Breast epithelium (tissue), 4 donors: ENCODE measurements around the gene ACOX3. TPM values are rescaled to one million over a fixed set of nuclear protein-coding genes. Genes with fewer than 3 reads are reported as not detected.

Experiments used
- DNase-seq, 2 donors: peaks; one replicate each; pipeline ENCODE4 v3.0.0-alpha.2; 2019; ENCODE audit warnings: low spot score in 2 of 2
- H3K27ac ChIP-seq, 2 donors: fragments of 200-600 bp; sonication (generic) in 1 of 2; one replicate each; pipeline ENCODE4 v1.5.1; 2016 to 2019; ENCODE audit warnings: mild to moderate bottlenecking in 1 of 2
- H3K27me3 ChIP-seq, 2 donors: fragments of 200-600 bp; sonication (generic) in 1 of 2; one replicate each; pipeline versions ENCODE4 v1.5.1 to v1.6.0; 2017 to 2019; ENCODE audit warnings: control low read depth in 1 of 2, mild to moderate bottlenecking in 1 of 2
- H3K36me3 ChIP-seq: fragments of 200-600 bp; one replicate; pipeline ENCODE4 v1.5.1; 2019
- H3K4me1 ChIP-seq, 2 donors: fragments of 200-600 bp; sonication (generic); one replicate each; pipeline ENCODE4 v1.5.1; 2016 to 2019; ENCODE audit warnings: control low read depth in 1 of 2
- H3K4me3 ChIP-seq, 3 donors: fragments of 200-600 bp; sonication (generic); 1 replicate in 2 of 3; 2 replicates in 1 of 3; pipeline ENCODE4 v1.5.1; 2016 to 2019; ENCODE audit warnings: mild to moderate bottlenecking in 3 of 3, moderate library complexity in 2 of 3
- H3K9me3 ChIP-seq, 2 donors: fragments of 200-600 bp; sonication (generic) in 1 of 2; one replicate each; pipeline ENCODE4 v1.5.1; 2016 to 2019; ENCODE audit warnings: control low read depth in 1 of 2
- CTCF ChIP-seq, 3 donors: fragments of 450-650 bp; IDR thresholded peaks; one replicate each; pipeline ENCODE4 v1.5.1; 2016 to 2017; ENCODE audit warnings: antibody characterized with exemption in 3 of 3, mild to moderate bottlenecking in 3 of 3, moderate library complexity in 3 of 3
- POLR2A ChIP-seq: fragments of 450-650 bp; IDR thresholded peaks from one replicate; pipeline ENCODE4 v1.6.1; 2016; ENCODE audit warnings: antibody characterized with exemption, mild to moderate bottlenecking, moderate library complexity
- POLR2AphosphoS5 ChIP-seq, 3 donors: sonication (generic); formaldehyde crosslinking; IDR thresholded peaks; one replicate each; pipeline ENCODE4 v1.6.1; 2017; ENCODE audit warnings: antibody characterized with exemption in 3 of 3
- intact Hi-C: fragments of 100-400 bp; cut with DNase I; formaldehyde crosslinking; loops from one replicate; pipeline ENCODE4 v1.15.1; 2023; ENCODE audit warnings: low total_unique reads
- total RNA-seq, 3 donors: library from RNA; depleted of rRNA; stranded (reverse); fragments of >200 nt; gene quantifications; one replicate each; pipeline ENCODE4 v1.1.0, GENCODE V29; 2016

The ACOX3 gene
- total RNA-seq, 3 donors from 2014 or later: 24.0 to 69.4 (median 47.9) TPM

GRCh38 chr4:8374851-8375649, 65.5 kb downstream of the ACOX3 start:
- intact Hi-C loops: no loop called here
- no peaks in the 10 kb centered on the region for H3K9me3 ChIP-seq
- no peaks in the 10 kb centered on the region for H3K36me3 ChIP-seq
- TF ChIP-seq CTCF (IDR thresholded peaks at IDR 0.05) (no peak), POLR2AphosphoS5 (IDR thresholded peaks at IDR 0.05) (no peak), POLR2A (no peak)
- H3K27ac ChIP-seq: no peak overlapping the region
- no peak overlapping the region for H3K4me3 ChIP-seq
- H3K27me3 ChIP-seq: no peaks in the 10 kb centered on the region
- no peak for DNase-seq
- no peaks in the 10 kb centered on the region for H3K4me1 ChIP-seq

- H3K4me3 ChIP-seq: no peak overlapping the region
- intact Hi-C loops: no loop called here
- H3K27me3 ChIP-seq: no peaks in the 10 kb centered on the region
- no peaks in the 10 kb centered on the region for H3K36me3 ChIP-seq
- H3K4me1 ChIP-seq: no peaks in the 10 kb centered on the region
- no peak overlapping the region for H3K27ac ChIP-seq
- DNase-seq: no peak
- TF ChIP-seq CTCF (IDR thresholded peaks at IDR 0.05) (no peak), POLR2A (no peak), POLR2AphosphoS5 (IDR thresholded peaks at IDR 0.05) (no peak)
- no peaks in the 10 kb centered on the region for H3K9me3 ChIP-seq
These were observed 66.5 kb downstream of the ACOX3 start for GRCh38 chr4:8373973-8374545.

DNA sequence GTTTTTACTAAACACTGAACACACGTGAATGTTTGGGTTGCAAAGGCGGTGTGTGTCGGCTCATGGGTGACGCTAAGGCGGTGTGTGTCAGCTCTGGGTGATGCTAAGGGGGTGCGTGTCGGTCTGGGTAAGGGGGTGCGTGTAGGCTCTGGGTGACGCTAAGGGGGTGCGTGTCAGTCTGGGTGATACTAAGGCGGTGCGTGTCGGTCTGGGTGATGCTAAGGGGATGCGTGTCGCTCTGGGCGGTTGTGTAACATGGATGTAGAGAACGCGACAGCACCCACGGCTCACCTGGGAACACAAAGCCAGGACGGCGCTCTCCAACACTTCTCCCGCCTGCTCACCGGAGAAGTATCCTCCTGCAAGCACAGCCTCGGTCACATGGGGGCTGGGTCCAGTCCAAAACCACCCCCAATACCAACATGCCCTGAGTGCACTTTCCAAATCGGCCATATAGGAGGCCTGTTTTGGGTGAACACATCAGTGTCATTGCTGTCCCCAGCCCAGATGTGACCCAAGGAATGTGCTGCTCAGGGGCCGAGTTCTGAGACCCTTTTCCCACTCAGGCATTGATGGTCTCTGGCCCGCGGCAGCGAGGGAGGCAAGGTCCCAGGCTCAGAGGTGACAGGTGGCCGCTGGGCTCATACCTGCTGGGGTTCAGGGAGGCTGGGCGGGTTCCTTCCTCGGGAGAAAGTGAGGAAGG, 67.1 kb downstream of the ACOX3 start:
- Histone ChIP-seq H3K27me3 (no peaks in the 10 kb centered on the region), H3K9me3 (no peaks in the 10 kb centered on the region), H3K27ac (no peak overlapping the region), H3K4me1 (no peaks in the 10 kb centered on the region), H3K4me3 (no peak overlapping the region), H3K36me3 (no peaks in the 10 kb centered on the region)
- no peak for TF ChIP-seq POLR2AphosphoS5 (IDR thresholded peaks at IDR 0.05)
- no peak for TF ChIP-seq POLR2A
- TF ChIP-seq CTCF (IDR thresholded peaks at IDR 0.05): no peak
- DNase-seq: no peak
- intact Hi-C loops: no loop called here

GRCh38 chr4:8372506-8372905, 68.0 kb downstream of the ACOX3 start:
- TF ChIP-seq CTCF (IDR thresholded peaks at IDR 0.05): no peak
- TF ChIP-seq POLR2AphosphoS5 (IDR thresholded peaks at IDR 0.05): no peak
- TF ChIP-seq POLR2A: no peak
- H3K9me3 ChIP-seq: no peaks in the 10 kb centered on the region
- H3K4me3 ChIP-seq: no peak overlapping the region
- H3K27ac ChIP-seq: no peak overlapping the region
- DNase-seq: no peak
- H3K4me1 ChIP-seq: no peaks in the 10 kb centered on the region
- no peaks in the 10 kb centered on the region for H3K27me3 ChIP-seq
- no peaks in the 10 kb centered on the region for H3K36me3 ChIP-seq
- intact Hi-C loops: no loop called here

GRCh38 chr4:8371596-8371995, 68.9 kb downstream of the ACOX3 start:
- Histone ChIP-seq H3K4me1 (no peaks in the 10 kb centered on the region), H3K4me3 (no peak overlapping the region), H3K36me3 (no peaks in the 10 kb centered on the region), H3K27me3 (no peaks in the 10 kb centered on the region), H3K9me3 (no peaks in the 10 kb centered on the region), H3K27ac (no peak overlapping the region)
- intact Hi-C loops: no loop called here
- TF ChIP-seq CTCF (IDR thresholded peaks at IDR 0.05) (no peak), POLR2AphosphoS5 (IDR thresholded peaks at IDR 0.05) (no peak), POLR2A (no peak)
- DNase-seq: no peak
